Stimulated activated CD4-positive, alpha-beta T cell treated with anti-CD3 and anti-CD28 coated beads, Interleukin-2, amount 100 ng/mL, for 48 hours (primary cell): ENCODE results near the gene ALKBH3.

Experiments used
- DNase-seq, 2 donors: peaks; one replicate each; pipeline ENCODE4 v3.0.0-alpha.2; 2020

Gene ALKBH3

GRCh38 chr11:43880640-43881159 lies at the start of gene ALKBH3:
ALKBH3 (plus strand) TSS chr11:43880831; CDS start chr11:43882653, 1,822 bp downstream.
- peak; percentile 90 to 91 for DNase-seq

GRCh38 chr11:43830928-43831440 lies 49.6 kb upstream of the ALKBH3 start:
- DNase-seq: peak; percentile 30 to 36

GRCh38 chr11:43832536-43832935 lies 48.1 kb upstream of the ALKBH3 start:
- no peak for DNase-seq

GRCh38 chr11:43833657-43834073 lies 47.0 kb upstream of the ALKBH3 start:
- DNase-seq: no peak

GRCh38 chr11:43834286-43834685 lies 46.3 kb upstream of the ALKBH3 start:
- no peak for DNase-seq

- DNase-seq: no peak
Observed at GRCh38 chr11:43835104-43835503, 45.5 kb upstream of the ALKBH3 start.

GRCh38 chr11:43837879-43838278 lies 42.8 kb upstream of the ALKBH3 start:
- DNase-seq: no peak

GRCh38 chr11:43842021-43842420 lies 38.6 kb upstream of the ALKBH3 start:
- no peak for DNase-seq

- no peak for DNase-seq
Observed at GRCh38 chr11:43845816-43846215, 34.8 kb upstream of the ALKBH3 start.

- peak; percentile 46 to 60 for DNase-seq
Observed at GRCh38 chr11:43852057-43852636, 28.5 kb upstream of the ALKBH3 start.

- no peak for DNase-seq
Observed at GRCh38 chr11:43853781-43854180, 26.9 kb upstream of the ALKBH3 start.

GRCh38 chr11:43856993-43857392 lies 23.6 kb upstream of the ALKBH3 start:
- DNase-seq: no peak

- DNase-seq: no peak
Observed at GRCh38 chr11:43861141-43861540, 19.5 kb upstream of the ALKBH3 start.

GRCh38 chr11:43866520-43866919 lies 14.1 kb upstream of the ALKBH3 start:
- no peak for DNase-seq

GRCh38 chr11:43866969-43867368 lies 13.7 kb upstream of the ALKBH3 start:
- DNase-seq: no peak

GRCh38 chr11:43868852-43869567 lies 11.6 kb upstream of the ALKBH3 start:
- DNase-seq: peak; percentile 12 to 30

GRCh38 chr11:43871051-43871450 lies 9.6 kb upstream of the ALKBH3 start:
- no peak for DNase-seq

GRCh38 chr11:43872995-43873394 lies 7.6 kb upstream of the ALKBH3 start:
- no peak for DNase-seq

GRCh38 chr11:43874078-43874477 lies 6.6 kb upstream of the ALKBH3 start:
- DNase-seq: no peak

- no peak for DNase-seq
Observed at GRCh38 chr11:43874738-43875137, 5.9 kb upstream of the ALKBH3 start.

GRCh38 chr11:43879789-43880639 lies 617 bp upstream of the ALKBH3 start:
- DNase-seq: peak in 1 of 2 donors; percentile 5

GRCh38 chr11:43892851-43893250 lies 12.2 kb downstream of the ALKBH3 start:
- DNase-seq: no peak

- DNase-seq: no peak
Observed at GRCh38 chr11:43894546-43894945, 13.9 kb downstream of the ALKBH3 start.
